Mononuclear cell (primary cell): ENCODE results near the gene DNAJC5G. TPM values are rescaled to one million over a fixed set of nuclear protein-coding genes. Genes with fewer than 3 reads are reported as not detected.
A peak's percentile ranks its signal among the peaks of the same experiment; 100 is the strongest.
"Not testable (repeated sequence)": the region's sequence is repeated elsewhere in the genome, so short reads cannot be mapped to it uniquely, and the experiment has no call there.

Experiments used
- H3K27me3 ChIP-seq: 2 replicates; pipeline ENCODE4 v1.6.0; 2011; ENCODE audit warnings: low read length, control low read depth; ENCODE audit not compliant: insufficient read depth
- H3K4me1 ChIP-seq: 2 replicates; pipeline ENCODE4 v1.5.1; 2011; ENCODE audit warnings: mild to moderate bottlenecking, low read length, control low read depth; ENCODE audit not compliant: insufficient read depth
- H3K4me3 ChIP-seq: 2 replicates; pipeline ENCODE4 v1.5.1; 2011; ENCODE audit warnings: mild to moderate bottlenecking, low read length, moderate library complexity
- H3K9me3 ChIP-seq: 2 replicates; pipeline ENCODE4 v1.5.1; 2011; ENCODE audit warnings: low read depth, mild to moderate bottlenecking, control low read depth, low read length
- total RNA-seq: library from RNA; depleted of rRNA; stranded (reverse); fragments of >200 nt; gene quantifications from one replicate; pipeline ENCODE4 v1.2.3, GENCODE V29; 2012

The DNAJC5G gene
- total RNA-seq, 1 donor, result not detected

- Histone ChIP-seq H3K4me3 (no peak overlapping the region), H3K4me1 (peaks cover 18% of the 10 kb centered on the region), H3K9me3 (no peaks in the 10 kb centered on the region), H3K27me3 (peaks cover 29% of the 10 kb centered on the region)
These were observed 31.5 kb downstream of the DNAJC5G start for GRCh38 chr2:27306573-27307286.

- Histone ChIP-seq H3K4me1 (peaks cover 18% of the 10 kb centered on the region), H3K9me3 (no peaks in the 10 kb centered on the region), H3K4me3 (no peak overlapping the region), H3K27me3 (peaks cover 29% of the 10 kb centered on the region)
These were observed 32.0 kb downstream of the DNAJC5G start for GRCh38 chr2:27307287-27307544.

GRCh38 chr2:27307545-27308358 lies 32.5 kb downstream of the DNAJC5G start:
- Histone ChIP-seq H3K27me3 (peaks cover 29% of the 10 kb centered on the region), H3K9me3 (no peaks in the 10 kb centered on the region), H3K4me3 (no peak overlapping the region), H3K4me1 (peaks cover 17% of the 10 kb centered on the region)

- H3K4me3 ChIP-seq, result no peak within 1 kb of the TSS
- peaks cover 29% of the 10 kb centered on the region for H3K27me3 ChIP-seq
- H3K9me3 ChIP-seq, result no peaks in the 10 kb centered on the region
- peaks cover 11% of the 10 kb centered on the region for H3K4me1 ChIP-seq
These were observed 33.2 kb downstream of the DNAJC5G start, which contains the start of gene UCN for GRCh38 chr2:27308359-27308881. Gene UCN (minus strand): TSS chr2:27308445. CDS start chr2:27307895, 550 bp downstream.

GRCh38 chr2:27309651-27310050 lies 34.4 kb downstream of the DNAJC5G start:
- no peak overlapping the region for H3K4me3 ChIP-seq
- H3K9me3 ChIP-seq, result no peaks in the 10 kb centered on the region
- H3K27me3 ChIP-seq, result peaks cover 29% of the 10 kb centered on the region
- peaks cover 11% of the 10 kb centered on the region for H3K4me1 ChIP-seq

GRCh38 chr2:27312152-27312551 lies 36.9 kb downstream of the DNAJC5G start:
- Histone ChIP-seq H3K9me3 (no peaks in the 10 kb centered on the region), H3K4me3 (no peak overlapping the region), H3K4me1 (peaks cover 2% of the 10 kb centered on the region), H3K27me3 (peaks cover 12% of the 10 kb centered on the region)

GRCh38 chr2:27313882-27314645 lies 38.8 kb downstream of the DNAJC5G start:
- no peaks in the 10 kb centered on the region for H3K4me1 ChIP-seq
- H3K4me3 ChIP-seq, result no peak overlapping the region
- H3K9me3 ChIP-seq, result no peaks in the 10 kb centered on the region
- no peaks in the 10 kb centered on the region for H3K27me3 ChIP-seq

- no peaks in the 10 kb centered on the region for H3K4me1 ChIP-seq
- no peaks in the 10 kb centered on the region for H3K27me3 ChIP-seq
- H3K4me3 ChIP-seq, result no peak overlapping the region
- H3K9me3 ChIP-seq, result no peaks in the 10 kb centered on the region
These were observed 39.5 kb downstream of the DNAJC5G start for GRCh38 chr2:27314709-27315108.

GRCh38 chr2:27315122-27315521 lies 39.9 kb downstream of the DNAJC5G start:
- no peak overlapping the region for H3K4me3 ChIP-seq
- H3K9me3 ChIP-seq, result no peaks in the 10 kb centered on the region
- no peaks in the 10 kb centered on the region for H3K27me3 ChIP-seq
- H3K4me1 ChIP-seq, result no peaks in the 10 kb centered on the region

GRCh38 chr2:27316655-27317412 lies 41.6 kb downstream of the DNAJC5G start:
- Histone ChIP-seq H3K4me1 (peaks cover under 1% of the 10 kb centered on the region), H3K9me3 (no peaks in the 10 kb centered on the region), H3K27me3 (no peaks in the 10 kb centered on the region), H3K4me3 (no peak overlapping the region)

GRCh38 chr2:27319839-27320238 lies 44.6 kb downstream of the DNAJC5G start:
- H3K4me1 ChIP-seq, result peaks cover 15% of the 10 kb centered on the region
- not testable (repeated sequence) for H3K27me3 ChIP-seq, H3K4me3 ChIP-seq, H3K9me3 ChIP-seq

GRCh38 chr2:27320958-27321543 lies 45.8 kb downstream of the DNAJC5G start:
- Histone ChIP-seq H3K4me3 (no peak overlapping the region), H3K27me3 (no peaks in the 10 kb centered on the region), H3K4me1 (peaks cover 15% of the 10 kb centered on the region), H3K9me3 (no peaks in the 10 kb centered on the region)

GRCh38 chr2:27322301-27322765 lies 47.1 kb downstream of the DNAJC5G start:
- no peaks in the 10 kb centered on the region for H3K27me3 ChIP-seq
- H3K4me1 ChIP-seq, result peaks cover 15% of the 10 kb centered on the region
- peak overlapping the region; percentile 64 for H3K4me3 ChIP-seq

More at GRCh38 chr2:27322301-27322765, 47.1 kb downstream of the DNAJC5G start:
- no peaks in the 10 kb centered on the region for H3K9me3 ChIP-seq
